IMR-90 (cell line): ENCODE results near the gene CKAP2.

Experiments
- BHLHE40 ChIP-seq: fragments of 150-350 bp; IDR thresholded peaks from 2 replicates; pipeline ENCODE4 v1.6.1; 2016; ENCODE audit warnings: mild to moderate bottlenecking, low read depth, low read length
- MXI1 ChIP-seq: IDR thresholded peaks from 2 replicates; pipeline ENCODE4 v1.6.1; 2012; ENCODE audit warnings: low read depth, mild to moderate bottlenecking, low read length, moderate library complexity, borderline replicate concordance
- POLR2A ChIP-seq: IDR thresholded peaks from 2 replicates; pipeline ENCODE4 v1.6.1; 2012; ENCODE audit warnings: mild to moderate bottlenecking, low read depth, low read length
- RCOR1 ChIP-seq: IDR thresholded peaks from 2 replicates; pipeline ENCODE4 v1.6.1; 2012; ENCODE audit warnings: mild to moderate bottlenecking, low read length, improper control_type of control experiment; ENCODE audit not compliant: insufficient replicate concordance
- SMC3 ChIP-seq: fragments of 150-350 bp; IDR thresholded peaks from 2 replicates; pipeline ENCODE4 v1.6.1; 2016; ENCODE audit warnings: low read depth, mild to moderate bottlenecking, antibody characterized with exemption, low read length, moderate library complexity
- TF ChIP-seq, protein P1 (sequence below): conservative IDR thresholded peaks from 2 replicates; pipeline ENCODE4 v1.5.1; 2012; ENCODE audit warnings: mild to moderate bottlenecking, low read depth, low read length, improper control_type of control experiment
- TF ChIP-seq, protein P2 (sequence below): fragments of 150-350 bp; IDR thresholded peaks from 2 replicates; pipeline ENCODE4 v1.6.1; 2016; ENCODE audit warnings: low read depth, mild to moderate bottlenecking, low read length, moderate library complexity, borderline replicate concordance

DNA sequence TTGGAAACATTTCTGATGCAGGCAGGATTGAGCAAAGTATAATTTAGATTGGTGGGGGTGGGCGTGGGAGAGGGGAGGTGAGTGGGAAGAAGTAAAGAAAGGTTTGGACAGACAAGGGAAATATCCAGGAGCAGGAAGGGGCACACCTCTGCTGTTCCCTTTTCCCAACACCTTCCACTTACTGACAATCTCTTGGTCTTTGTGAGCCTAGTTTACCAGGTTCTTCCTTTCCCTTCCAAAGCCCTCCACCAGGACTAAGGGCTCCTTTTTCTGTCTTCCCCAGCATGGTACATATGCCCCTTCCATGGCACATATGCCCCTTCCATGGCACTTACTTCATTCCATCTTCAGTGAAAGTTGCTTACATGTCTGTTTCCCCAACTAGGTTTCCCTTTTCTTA is 43.1 kb upstream of the CKAP2 start:
- TF ChIP-seq, protein P1, sequence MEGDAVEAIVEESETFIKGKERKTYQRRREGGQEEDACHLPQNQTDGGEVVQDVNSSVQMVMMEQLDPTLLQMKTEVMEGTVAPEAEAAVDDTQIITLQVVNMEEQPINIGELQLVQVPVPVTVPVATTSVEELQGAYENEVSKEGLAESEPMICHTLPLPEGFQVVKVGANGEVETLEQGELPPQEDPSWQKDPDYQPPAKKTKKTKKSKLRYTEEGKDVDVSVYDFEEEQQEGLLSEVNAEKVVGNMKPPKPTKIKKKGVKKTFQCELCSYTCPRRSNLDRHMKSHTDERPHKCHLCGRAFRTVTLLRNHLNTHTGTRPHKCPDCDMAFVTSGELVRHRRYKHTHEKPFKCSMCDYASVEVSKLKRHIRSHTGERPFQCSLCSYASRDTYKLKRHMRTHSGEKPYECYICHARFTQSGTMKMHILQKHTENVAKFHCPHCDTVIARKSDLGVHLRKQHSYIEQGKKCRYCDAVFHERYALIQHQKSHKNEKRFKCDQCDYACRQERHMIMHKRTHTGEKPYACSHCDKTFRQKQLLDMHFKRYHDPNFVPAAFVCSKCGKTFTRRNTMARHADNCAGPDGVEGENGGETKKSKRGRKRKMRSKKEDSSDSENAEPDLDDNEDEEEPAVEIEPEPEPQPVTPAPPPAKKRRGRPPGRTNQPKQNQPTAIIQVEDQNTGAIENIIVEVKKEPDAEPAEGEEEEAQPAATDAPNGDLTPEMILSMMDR = no peak
- TF ChIP-seq RCOR1 (no peak), BHLHE40 (no peak), POLR2A (no peak), SMC3 (no peak), MXI1 (no peak)
- TF ChIP-seq, protein P2, sequence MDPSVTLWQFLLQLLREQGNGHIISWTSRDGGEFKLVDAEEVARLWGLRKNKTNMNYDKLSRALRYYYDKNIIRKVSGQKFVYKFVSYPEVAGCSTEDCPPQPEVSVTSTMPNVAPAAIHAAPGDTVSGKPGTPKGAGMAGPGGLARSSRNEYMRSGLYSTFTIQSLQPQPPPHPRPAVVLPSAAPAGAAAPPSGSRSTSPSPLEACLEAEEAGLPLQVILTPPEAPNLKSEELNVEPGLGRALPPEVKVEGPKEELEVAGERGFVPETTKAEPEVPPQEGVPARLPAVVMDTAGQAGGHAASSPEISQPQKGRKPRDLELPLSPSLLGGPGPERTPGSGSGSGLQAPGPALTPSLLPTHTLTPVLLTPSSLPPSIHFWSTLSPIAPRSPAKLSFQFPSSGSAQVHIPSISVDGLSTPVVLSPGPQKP = no peak
